Lung (tissue), 12 donors: ENCODE data around the gene TXN2. TPM values are rescaled to one million over a fixed set of nuclear protein-coding genes. Genes with fewer than 3 reads are reported as not detected.

Experiments used
- ATAC-seq: fragments of 200-7000 bp; cut with Tn5 transposase; one replicate; pipeline ENCODE4 v1.9.1; 2020; ENCODE audit warnings: moderate number of reproducible peaks; ENCODE audit not compliant: insufficient read depth, low FRiP score
- DNase-seq, 3 donors: peaks; one replicate each; pipeline ENCODE4 v3.0.0-alpha.2; 2013 to 2017
- H3K27ac ChIP-seq, 2 donors: one replicate each; pipeline ENCODE4 v1.5.1; 2013; ENCODE audit warnings: mild to moderate bottlenecking in 2 of 2, moderate library complexity in 2 of 2, control low read depth in 1 of 2, inconsistent platforms in 1 of 2, low read depth in 1 of 2, low read length in 1 of 2
- H3K27me3 ChIP-seq, 3 donors: one replicate each; pipeline ENCODE4 v1.5.1; 2013; ENCODE audit warnings: low read length in 2 of 3; ENCODE audit not compliant: control insufficient read depth in 3 of 3, insufficient read depth in 3 of 3
- H3K36me3 ChIP-seq, 4 donors: one replicate each; pipeline ENCODE4 v1.5.1; 2013; ENCODE audit warnings: low read length in 4 of 4, mild to moderate bottlenecking in 1 of 4, moderate library complexity in 1 of 4; ENCODE audit not compliant: control insufficient read depth in 4 of 4, insufficient read depth in 4 of 4
- H3K4me1 ChIP-seq, 5 donors: one replicate each; pipeline ENCODE4 v1.5.1; 2013; ENCODE audit warnings: low read length in 5 of 5, mild to moderate bottlenecking in 2 of 5, moderate library complexity in 1 of 5; ENCODE audit not compliant: control insufficient read depth in 5 of 5, insufficient read depth in 5 of 5
- H3K4me3 ChIP-seq: one replicate; pipeline ENCODE4 v1.5.1; 2013; ENCODE audit warnings: mild to moderate bottlenecking, control low read depth, moderate library complexity
- H3K9ac ChIP-seq, 2 donors: one replicate each; pipeline ENCODE4 v1.5.1; 2013; ENCODE audit warnings: low read length in 2 of 2, control low read depth in 1 of 2; ENCODE audit not compliant: insufficient read depth in 1 of 2
- H3K9me3 ChIP-seq, 4 donors: one replicate each; pipeline ENCODE4 v1.5.1; 2013; ENCODE audit warnings: low read length in 3 of 4, mild to moderate bottlenecking in 1 of 4, moderate library complexity in 1 of 4; ENCODE audit not compliant: control insufficient read depth in 4 of 4, insufficient read depth in 3 of 4
- CTCF ChIP-seq: IDR thresholded peaks from 2 replicates; pipeline ENCODE4 v1.5.1; 2012; ENCODE audit warnings: mild to moderate bottlenecking; ENCODE audit errors: control extremely low read depth, extremely low read depth
- WGBS, 2 donors: extraction: QIAGEN DNeasy Blood & Tissue Kit; methylation state at CpG; one replicate each; pipeline ENCODE4 v1.1.7; 2013; 5-methylcytosine and 5-hydroxymethylcytosine counted together
- polyA plus RNA-seq, 2 donors: library from polyadenylated mRNA; stranded (reverse); fragments of 200-250 nt; gene quantifications; one replicate each; pipeline ENCODE4 v1.2.1, GENCODE V29; 2013
- total RNA-seq, 2 donors: library from RNA; depleted of rRNA in 1 of 2; stranded (reverse); fragments of >200 nt in 1 of 2; gene quantifications; one replicate each; pipeline ENCODE4 v1.2.1, GENCODE V29; 2014 to 2021
- donor health status: control.
- donor health status: control.
- donor health status: Bipolar disorder and iron deficiency.
- donor health status: healthy.
- donor health status: DM: yes; HTN: yes; CAD: no.

TXN2 gene
- total and polyA plus RNA-seq, 4 donors, result 26.8 to 92.2 (median 78.9) TPM

- DNase-seq, result no peak
- no peak for ATAC-seq
- H3K4me3 ChIP-seq, result no peak overlapping the region
- 84 to 88% methylated on average over 4 of the region's 4 CpGs for WGBS, 2 donors
- H3K27me3 ChIP-seq, result no peaks in the 10 kb centered on the region
- H3K36me3 ChIP-seq, result peaks cover 56 to 65% (median 59%) of the 10 kb centered on the region in 4 donors
- no peak for TF ChIP-seq CTCF
- no peak overlapping the region for H3K27ac ChIP-seq
- peaks cover 0 to 3% (median 0%) of the 10 kb centered on the region in 4 donors for H3K9me3 ChIP-seq
- H3K4me1 ChIP-seq, result no peaks in the 10 kb centered on the region
- no peak overlapping the region for H3K9ac ChIP-seq
Observed at GRCh38 chr22:36512991-36513390, 31.6 kb upstream of the TXN2 start.

GRCh38 chr22:36512333-36512732 lies 30.9 kb upstream of the TXN2 start:
- Histone ChIP-seq H3K9me3 (peaks cover 0 to 3% (median 0%) of the 10 kb centered on the region in 4 donors), H3K36me3 (peaks cover 52 to 60% (median 57%) of the 10 kb centered on the region in 4 donors), H3K9ac (no peak overlapping the region), H3K27me3 (no peaks in the 10 kb centered on the region), H3K27ac (no peak overlapping the region), H3K4me3 (no peak overlapping the region), H3K4me1 (peaks cover 0 to 4% (median 3%) of the 10 kb centered on the region in 5 donors)
- 93 to 96% methylated on average over 8 of the region's 8 CpGs for WGBS, 2 donors
- no peak for DNase-seq
- no peak for ATAC-seq
- no peak for TF ChIP-seq CTCF

GRCh38 chr22:36510966-36511881 lies 29.8 kb upstream of the TXN2 start:
- peak; percentile 57 to 68 (median 57) for DNase-seq
- 62 to 71% methylated on average over 17 of the region's 17 CpGs for WGBS, 2 donors

More at GRCh38 chr22:36510966-36511881, 29.8 kb upstream of the TXN2 start:
- no peak for TF ChIP-seq CTCF
- peaks cover 0 to 1% (median 0%) of the 10 kb centered on the region in 4 donors for H3K9me3 ChIP-seq
- H3K4me3 ChIP-seq, result no peak overlapping the region
- H3K36me3 ChIP-seq, result peaks cover 41 to 50% (median 46%) of the 10 kb centered on the region in 4 donors
- no peak overlapping the region for H3K27ac ChIP-seq
- no peaks in the 10 kb centered on the region for H3K27me3 ChIP-seq
- H3K4me1 ChIP-seq, result peaks cover 0 to 11% (median 6%) of the 10 kb centered on the region in 5 donors
- no peak overlapping the region for H3K9ac ChIP-seq
- ATAC-seq, result no peak
